A172 (cell line): ENCODE results near the gene CYP26B1. TPM values are rescaled to one million over a fixed set of nuclear protein-coding genes. Genes with fewer than 3 reads are reported as not detected.

Experiments used
- DNase-seq: peaks from one replicate; pipeline ENCODE4 v3.0.0-alpha.2; 2015; ENCODE audit warnings: low spot score
- total RNA-seq: library from RNA; depleted of rRNA; stranded (reverse); fragments of >200 nt; shearing (Covaris generic); gene quantifications from 2 replicates; pipeline ENCODE4 v1.2.3, GENCODE V29; 2014

Gene CYP26B1
- total RNA-seq, 1 experiment from 2014 or later: 0.02 TPM

GRCh38 chr2:72141032-72141645 is 6.5 kb downstream of the CYP26B1 start:
- no peak for DNase-seq

DNA sequence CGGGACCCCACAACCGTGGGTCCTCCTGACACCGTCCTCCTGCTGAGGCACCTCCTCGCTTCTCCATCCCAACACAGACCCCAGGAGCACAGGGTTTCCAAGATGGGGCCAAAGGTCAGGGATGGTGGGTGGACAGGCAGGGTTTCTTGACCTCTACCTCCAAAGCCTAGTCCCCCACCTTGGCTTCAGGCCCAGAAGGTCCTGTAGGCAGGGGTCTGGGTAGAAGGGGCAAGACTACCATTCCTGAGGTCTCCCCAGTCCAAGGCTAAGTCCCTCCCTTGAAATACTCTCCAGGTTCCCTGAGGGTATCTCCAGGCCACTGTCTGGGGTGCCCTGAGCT is 7.1 kb downstream of the CYP26B1 start:
- DNase-seq: no peak

GRCh38 chr2:72139874-72140620 is 7.6 kb downstream of the CYP26B1 start:
- no peak for DNase-seq

DNA sequence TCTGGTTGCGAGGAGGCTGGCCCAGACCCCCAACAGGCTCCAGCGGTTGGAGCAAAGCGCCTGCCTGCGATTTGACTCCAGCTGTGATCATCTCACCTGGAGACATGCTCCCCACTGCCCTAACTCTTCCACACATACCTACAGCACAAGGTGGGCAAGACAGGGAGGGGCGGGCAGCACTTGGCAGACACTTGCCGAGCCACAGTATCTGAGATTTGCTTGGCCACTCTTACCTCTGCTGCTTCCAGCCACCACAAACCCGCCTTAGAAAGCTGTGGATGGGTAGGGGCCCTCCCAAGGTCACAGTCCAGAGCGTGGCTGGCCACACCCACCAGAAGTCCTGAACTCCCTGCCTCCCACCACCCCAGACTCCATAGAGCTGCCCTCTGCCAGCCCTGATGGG is 8.2 kb downstream of the CYP26B1 start:
- DNase-seq: no peak

GRCh38 chr2:72138921-72139381 is 8.7 kb downstream of the CYP26B1 start:
- peak; percentile 35 for DNase-seq

- no peak for DNase-seq
Measured at GRCh38 chr2:72138011-72138881, 9.4 kb downstream of the CYP26B1 start.

DNA sequence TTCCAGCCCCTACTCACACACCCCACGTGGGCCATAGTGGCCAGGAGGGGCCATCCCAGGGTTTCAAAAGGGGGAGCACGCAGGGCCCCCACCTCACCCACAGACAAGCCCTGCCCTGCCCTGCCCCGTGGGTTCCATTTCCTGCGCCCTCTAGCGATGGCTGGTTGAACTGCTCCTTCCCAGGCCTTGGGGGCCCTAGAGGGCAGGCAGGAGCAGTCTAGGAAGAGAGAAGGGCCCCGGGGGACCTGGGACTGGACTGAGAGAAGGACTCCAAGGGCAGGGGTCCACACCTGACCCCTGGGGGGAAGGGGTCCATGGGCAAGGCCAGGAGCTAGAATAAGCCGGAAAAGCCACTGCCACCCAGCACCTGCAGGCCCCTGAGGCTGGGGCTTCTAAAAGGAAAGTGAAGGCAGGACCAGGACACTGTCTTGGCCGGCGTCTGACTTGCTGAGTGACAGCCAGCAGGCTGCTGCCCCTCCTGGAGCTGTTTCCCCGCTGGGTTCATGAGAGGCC is 10.1 kb downstream of the CYP26B1 start:
- DNase-seq: peak; percentile 40

GRCh38 chr2:72136933-72137497 is 10.6 kb downstream of the CYP26B1 start:
- no peak for DNase-seq

DNA sequence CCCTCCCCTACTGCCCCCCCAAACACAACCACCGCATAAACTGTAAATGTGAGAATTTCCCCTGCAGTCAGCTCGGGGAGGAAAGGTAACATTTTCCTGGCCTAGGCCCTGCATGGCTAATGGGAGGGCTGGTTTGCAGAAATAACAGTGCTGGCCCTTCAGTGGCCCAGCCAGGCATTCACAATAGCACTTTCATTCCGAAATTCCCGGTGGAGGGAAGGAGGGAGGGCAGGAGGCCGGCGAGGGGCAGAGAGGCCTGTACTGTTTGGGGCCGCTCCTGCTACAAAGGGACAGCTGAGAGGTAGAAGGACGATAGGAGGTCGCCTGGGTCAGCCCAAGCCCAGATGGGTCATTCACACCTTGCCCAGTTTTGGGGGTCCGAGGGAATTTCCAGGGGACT is 11.3 kb downstream of the CYP26B1 start:
- no peak for DNase-seq

GRCh38 chr2:72135921-72136320 is 11.7 kb downstream of the CYP26B1 start:
- DNase-seq: no peak

- DNase-seq: no peak
Measured at GRCh38 chr2:72134997-72135800, 12.5 kb downstream of the CYP26B1 start.

DNA sequence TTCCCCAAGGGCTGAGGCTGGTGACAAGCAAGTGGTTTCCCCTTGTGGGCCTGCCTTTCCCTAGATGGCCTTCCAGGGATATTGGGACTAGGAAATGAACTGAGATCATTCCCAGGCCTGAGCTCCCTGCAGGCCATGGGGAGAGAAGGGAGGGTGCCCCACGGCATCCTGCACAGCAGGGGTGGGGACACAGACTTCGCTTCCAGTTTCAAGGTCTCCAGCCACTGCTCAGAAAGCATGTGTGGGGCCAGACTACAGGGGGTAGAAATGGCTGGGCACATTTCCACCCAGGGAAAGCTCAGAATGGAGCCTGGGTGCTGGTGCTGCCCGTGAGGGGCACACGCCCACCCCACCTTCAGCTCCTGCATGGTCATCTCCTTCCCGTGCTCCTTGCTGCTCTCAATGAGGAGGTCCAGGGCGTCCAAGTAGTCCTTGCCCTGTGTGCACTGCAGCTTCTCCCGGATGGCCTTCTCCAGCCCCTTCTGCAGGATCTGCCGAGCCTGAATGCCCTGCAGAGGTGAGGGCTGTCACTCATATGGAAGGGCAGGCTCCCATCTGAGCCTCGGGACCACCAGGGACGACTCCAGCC is 13.2 kb downstream of the CYP26B1 start:
- DNase-seq: no peak

- DNase-seq: no peak
Measured at GRCh38 chr2:72133721-72134407, 13.8 kb downstream of the CYP26B1 start.

GRCh38 chr2:72132981-72133720 is 14.5 kb downstream of the CYP26B1 start:
- no peak for DNase-seq

DNA sequence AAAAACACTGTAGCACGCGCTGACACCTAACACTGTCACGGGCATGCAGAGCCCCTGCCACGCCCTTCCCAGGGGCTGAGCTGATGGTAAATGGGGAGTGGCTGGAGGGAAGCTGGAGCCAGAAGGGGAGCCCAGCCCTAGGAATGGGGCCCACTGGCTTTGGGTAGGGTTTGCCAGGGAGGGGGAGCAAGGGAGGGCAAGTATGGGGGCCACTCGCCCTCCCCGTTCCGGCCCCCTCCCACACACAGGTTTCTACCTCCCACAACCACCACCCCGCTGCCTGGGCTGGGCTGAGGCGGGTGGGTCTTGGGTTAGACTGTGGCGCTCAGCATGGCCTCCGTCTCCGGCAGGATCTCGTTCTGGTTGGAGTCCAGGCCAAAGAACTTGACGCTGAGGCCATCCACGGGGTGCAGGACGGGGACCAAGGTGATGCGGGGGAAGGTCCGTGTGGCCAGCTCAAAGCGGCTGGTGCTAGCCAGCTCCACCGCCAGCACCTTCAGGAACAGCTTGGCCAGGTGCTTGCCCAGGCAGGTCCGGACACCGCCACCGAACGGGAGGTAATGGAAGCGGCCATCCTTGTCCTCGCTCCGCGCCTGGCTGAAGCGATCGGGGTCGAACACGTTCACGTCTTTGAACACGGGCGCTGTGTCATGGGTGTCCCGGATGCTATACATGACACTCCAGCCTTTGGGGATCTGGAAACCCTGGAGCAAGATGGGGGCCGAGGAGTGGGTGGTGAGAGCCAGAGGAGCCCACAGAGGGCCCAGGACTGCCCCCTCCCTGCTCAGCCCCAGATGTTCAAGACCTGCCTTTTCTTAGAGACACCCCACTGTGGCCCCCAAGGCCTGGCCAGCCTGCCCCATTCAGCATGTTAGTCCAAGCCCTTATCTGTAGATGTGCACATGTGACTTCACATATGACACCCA is 15.5 kb downstream of the CYP26B1 start:
- no peak for DNase-seq

DNA sequence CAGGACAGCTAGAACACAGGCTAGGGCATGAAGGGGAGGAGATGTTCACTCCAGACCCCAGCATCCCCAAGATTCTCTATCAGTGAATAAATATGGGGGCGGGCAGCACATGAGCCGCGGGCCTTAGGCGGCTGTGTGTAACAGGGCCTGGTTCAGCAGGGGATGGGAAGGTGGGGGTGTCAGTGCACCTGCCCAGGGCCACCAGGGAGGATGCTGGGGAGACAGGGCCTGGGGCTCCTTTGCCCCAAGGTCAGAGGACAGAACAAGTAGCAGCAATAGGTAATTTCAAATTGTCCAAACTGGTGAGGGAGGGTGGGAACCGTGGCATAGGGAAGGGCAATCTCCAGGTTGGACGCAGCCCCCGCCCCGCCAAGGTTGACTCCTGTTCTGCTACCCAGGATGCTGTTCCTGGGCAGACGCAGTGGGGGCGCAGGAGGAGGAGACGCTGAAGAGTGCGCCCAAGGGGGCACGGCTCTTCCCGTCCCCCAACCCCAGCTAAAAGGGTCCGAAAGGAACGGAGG is 16.2 kb downstream of the CYP26B1 start:
- DNase-seq: no peak

DNA sequence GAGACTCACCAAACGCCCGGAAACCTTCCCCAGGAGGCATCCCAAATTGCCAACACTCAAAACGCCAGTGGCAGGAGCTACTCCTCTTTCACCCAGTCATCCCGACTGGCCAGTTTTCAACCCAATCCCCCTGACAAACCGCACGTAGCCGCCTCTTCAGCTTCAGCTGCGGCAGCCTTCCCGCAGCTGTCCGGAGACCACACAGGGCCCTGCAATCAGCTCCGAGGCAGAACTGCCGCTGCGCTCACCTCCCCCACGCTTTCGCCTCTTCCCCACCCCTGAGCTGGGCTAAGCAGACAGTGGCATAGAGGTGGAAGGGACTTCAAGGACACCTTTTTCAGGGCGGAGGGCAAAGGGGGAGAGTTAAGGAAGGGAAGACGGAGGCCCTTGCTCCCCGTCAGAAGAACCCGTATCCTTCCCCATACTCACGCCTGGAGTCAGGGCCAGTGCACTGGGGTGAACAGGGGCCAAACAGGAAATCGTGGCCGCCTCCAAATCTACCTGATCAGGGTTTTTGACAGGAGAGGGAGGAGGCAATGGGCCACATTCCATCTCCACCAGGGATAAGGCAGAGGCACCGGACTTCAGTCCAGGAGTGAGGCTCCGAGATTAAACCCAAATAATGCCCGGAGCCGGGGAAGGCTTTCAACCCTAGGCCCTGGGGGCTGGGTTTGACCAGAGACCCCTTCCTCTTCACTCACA is 16.9 kb downstream of the CYP26B1 start:
- no peak for DNase-seq
